Hepatocyte (in vitro differentiated cells): ENCODE results near the gene TAF6. TPM values are rescaled to one million over a fixed set of nuclear protein-coding genes. Genes with fewer than 3 reads are reported as not detected.

ENCODE experiments used
- DNase-seq: peaks from one replicate; pipeline ENCODE4 v3.0.0-alpha.2; 2016; ENCODE audit warnings: low spot score
- H2AFZ ChIP-seq: fragments of 200-600 bp; sonication (generic); 2 replicates; pipeline ENCODE4 v1.6.0; 2016; ENCODE audit warnings: antibody characterized with exemption, mild to moderate bottlenecking
- H3K27ac ChIP-seq: fragments of 200-600 bp; sonication (generic); 2 replicates; pipeline ENCODE4 v1.5.1; 2016; ENCODE audit warnings: mild to moderate bottlenecking
- H3K27me3 ChIP-seq: fragments of 200-600 bp; sonication (generic); 2 replicates; pipeline ENCODE4 v1.6.1; 2016
- H3K36me3 ChIP-seq: fragments of 200-600 bp; sonication (generic); replicated peaks from 2 replicates; pipeline ENCODE4 v1.5.1; 2016; ENCODE audit warnings: low read depth; ENCODE audit not compliant: insufficient read depth
- H3K4me1 ChIP-seq: fragments of 200-600 bp; sonication (generic); 2 replicates; pipeline ENCODE4 v1.5.1; 2016; ENCODE audit warnings: mild to moderate bottlenecking, moderate library complexity; ENCODE audit not compliant: insufficient read depth
- H3K4me2 ChIP-seq: fragments of 200-600 bp; sonication (generic); 2 replicates; pipeline ENCODE4 v1.6.0; 2016
- H3K4me3 ChIP-seq: fragments of 200-600 bp; sonication (generic); 2 replicates; pipeline ENCODE4 v1.5.1; 2016; ENCODE audit warnings: mild to moderate bottlenecking
- H3K79me2 ChIP-seq: fragments of 200-600 bp; sonication (generic); 2 replicates; pipeline ENCODE4 v1.6.0; 2017; ENCODE audit warnings: mild to moderate bottlenecking
- H3K9me2 ChIP-seq: fragments of 200-600 bp; sonication (generic); replicated peaks from 2 replicates; pipeline ENCODE4 v1.6.0; 2017; ENCODE audit warnings: mild to moderate bottlenecking; ENCODE audit not compliant: insufficient read depth
- H3K9me3 ChIP-seq: fragments of 200-600 bp; sonication (generic); 2 replicates; pipeline ENCODE4 v1.5.1; 2016; ENCODE audit warnings: low read depth, mild to moderate bottlenecking
- H4K20me1 ChIP-seq: fragments of 200-600 bp; sonication (generic); 2 replicates; pipeline ENCODE4 v1.6.0; 2016; ENCODE audit warnings: mild to moderate bottlenecking; ENCODE audit not compliant: insufficient read depth, poor library complexity, severe bottlenecking
- CTCF ChIP-seq: fragments of 200-600 bp; sonication (generic); IDR thresholded peaks from 2 replicates; pipeline ENCODE4 v1.5.1; 2016; ENCODE audit warnings: antibody characterized with exemption, mild to moderate bottlenecking; ENCODE audit not compliant: poor library complexity
- EZH2 ChIP-seq: fragments of 200-600 bp; sonication (generic); IDR thresholded peaks from 2 replicates; pipeline ENCODE4 v1.6.1; 2016; ENCODE audit warnings: antibody characterized with exemption, mild to moderate bottlenecking, borderline replicate concordance
- EZH2phosphoT487 ChIP-seq: fragments of 200-600 bp; sonication (generic); IDR thresholded peaks from one replicate; pipeline ENCODE4 v1.6.1; 2018; ENCODE audit warnings: antibody characterized with exemption, mild to moderate bottlenecking, low read depth, moderate library complexity; ENCODE audit not compliant: unreplicated experiment, severe bottlenecking
- WGBS: methylation state at CpG from one replicate; pipeline ENCODE4 v1.1.6; 2016; ENCODE audit warnings: low lambda C conversion rate; ENCODE audit errors: missing lambda C conversion rate; 5-methylcytosine and 5-hydroxymethylcytosine counted together
- polyA plus RNA-seq: library from polyadenylated mRNA; unstranded; fragments of >200 nt; fragmentation: Nextera tagmentation; extraction: Ambion mirVana; gene quantifications from 2 replicates; pipeline ENCODE4 v1.2.1, GENCODE V29; 2016
- total RNA-seq: library from RNA; depleted of rRNA; stranded (reverse); fragments of >200 nt; gene quantifications from 2 replicates; pipeline ENCODE4 v1.2.3, GENCODE V29; 2014

Gene TAF6
- total and polyA plus RNA-seq, 2 experiments from 2014 or later: 29.2 to 44.2 TPM

DNA sequence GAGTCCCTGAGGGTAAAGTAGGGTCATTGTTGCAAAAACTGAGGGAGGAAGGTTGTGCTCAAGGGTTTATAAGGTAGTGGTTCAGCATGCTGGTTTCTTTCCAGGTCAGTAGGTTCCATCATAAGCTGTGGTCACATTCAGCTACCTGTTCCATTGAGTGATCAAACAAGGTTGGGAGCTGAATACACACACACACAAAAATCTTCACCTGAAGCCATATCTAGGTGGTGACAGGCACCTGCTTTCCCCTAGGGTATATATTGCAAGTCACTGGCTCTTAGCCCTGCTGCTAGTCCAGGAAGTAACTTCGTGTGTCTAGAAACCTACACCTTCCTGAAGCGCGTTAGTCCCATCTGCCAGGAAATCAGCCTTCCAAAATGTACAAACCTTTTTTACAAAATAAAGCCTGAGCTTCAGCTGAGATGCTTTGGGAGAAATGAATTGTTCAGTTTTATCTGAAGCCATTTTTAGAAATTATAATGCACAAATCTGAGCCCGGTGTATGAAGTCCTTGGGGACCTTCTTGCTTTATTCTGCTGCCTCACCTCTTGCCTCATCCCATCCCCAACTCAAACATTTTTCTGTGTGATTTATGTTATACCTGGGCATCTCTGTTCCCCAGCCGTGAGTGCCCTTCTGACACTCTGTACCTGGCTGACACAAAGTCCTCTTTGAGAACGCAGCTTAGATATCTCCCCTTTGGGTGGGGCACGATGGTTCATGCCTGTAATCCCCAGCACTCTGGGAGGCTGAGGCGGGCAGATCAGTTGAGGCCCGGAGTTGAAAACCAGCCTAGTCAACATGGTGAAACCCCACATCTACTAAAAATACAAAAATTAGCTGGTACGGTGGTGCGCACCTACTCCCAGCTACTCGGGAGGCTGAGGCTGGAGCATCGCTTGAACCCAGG is 18.9 kb upstream of the TAF6 start:
- H3K9me2 ChIP-seq: no peaks in the 10 kb centered on the region
- no peaks in the 10 kb centered on the region for H3K79me2 ChIP-seq
- WGBS: 91% methylated on average over 13 of the region's 13 CpGs
- no peaks in the 10 kb centered on the region for H3K4me1 ChIP-seq
- H3K36me3 ChIP-seq: no peaks in the 10 kb centered on the region
- TF ChIP-seq EZH2phosphoT487 (no peak), EZH2 (no peak), CTCF (no peak)
- no peaks in the 10 kb centered on the region for H4K20me1 ChIP-seq
- no peaks in the 10 kb centered on the region for H3K27me3 ChIP-seq
- no peak overlapping the region for H3K27ac ChIP-seq
- H3K4me2 ChIP-seq: no peak overlapping the region
- H3K4me3 ChIP-seq: no peak overlapping the region
- no peaks in the 10 kb centered on the region for H3K9me3 ChIP-seq
- H2AFZ ChIP-seq: no peak overlapping the region
- no peak for DNase-seq

- H3K27me3 ChIP-seq: no peaks in the 10 kb centered on the region
- H2AFZ ChIP-seq: no peak overlapping the region
- H3K4me2 ChIP-seq: no peak overlapping the region
- no peaks in the 10 kb centered on the region for H3K79me2 ChIP-seq
- no peaks in the 10 kb centered on the region for H3K36me3 ChIP-seq
- 18% methylated on average over 3 of the region's 3 CpGs for WGBS
- H3K9me3 ChIP-seq: no peaks in the 10 kb centered on the region
- H3K4me1 ChIP-seq: peaks cover 7% of the 10 kb centered on the region
- peak; percentile 81 for DNase-seq
- H3K9me2 ChIP-seq: no peaks in the 10 kb centered on the region
- TF ChIP-seq EZH2: no peak
- TF ChIP-seq CTCF: peak; percentile 81
- no peak overlapping the region for H3K27ac ChIP-seq
- no peaks in the 10 kb centered on the region for H4K20me1 ChIP-seq
- H3K4me3 ChIP-seq: no peak overlapping the region
Observed at GRCh38 chr7:100132697-100133151, 13.6 kb upstream of the TAF6 start.

- Histone ChIP-seq H3K36me3 (no peaks in the 10 kb centered on the region), H3K4me1 (peaks cover 7% of the 10 kb centered on the region)
Observed at GRCh38 chr7:100132126-100132525, 13.0 kb upstream of the TAF6 start.

More at GRCh38 chr7:100132126-100132525, 13.0 kb upstream of the TAF6 start:
- H3K9me2 ChIP-seq: no peaks in the 10 kb centered on the region
- no peak for TF ChIP-seq CTCF
- TF ChIP-seq EZH2phosphoT487: no peak
- TF ChIP-seq EZH2: no peak
- no peak overlapping the region for H3K4me2 ChIP-seq
- no peak overlapping the region for H3K4me3 ChIP-seq
- no peaks in the 10 kb centered on the region for H4K20me1 ChIP-seq
- no peak overlapping the region for H2AFZ ChIP-seq
- no peak for DNase-seq
- no peaks in the 10 kb centered on the region for H3K79me2 ChIP-seq
- WGBS: 74% methylated on average over 7 of the region's 7 CpGs
- no peak overlapping the region for H3K27ac ChIP-seq
- H3K9me3 ChIP-seq: no peaks in the 10 kb centered on the region
- H3K27me3 ChIP-seq: no peaks in the 10 kb centered on the region
